Skeletal muscle satellite cell (primary cell): ENCODE results near the gene TLK1.

Experiments
- H3K27me3 ChIP-seq: 2 replicates; pipeline ENCODE4 v1.7.0; 2013; ENCODE audit warnings: low read length; ENCODE audit not compliant: control insufficient read depth, insufficient read depth
- H3K36me3 ChIP-seq: 2 replicates; pipeline ENCODE4 v1.7.0; 2013; ENCODE audit warnings: mild to moderate bottlenecking, control low read depth, low read length; ENCODE audit not compliant: insufficient read depth
- H3K4me1 ChIP-seq: 2 replicates; pipeline ENCODE4 v1.7.0; 2013; ENCODE audit warnings: low read length; ENCODE audit not compliant: control insufficient read depth, insufficient read depth
- H3K4me2 ChIP-seq: 2 replicates; pipeline ENCODE4 v1.7.0; 2013; ENCODE audit warnings: mild to moderate bottlenecking, low read length
- H3K4me3 ChIP-seq: 2 replicates; pipeline ENCODE4 v1.7.0; 2013; ENCODE audit warnings: low read length
- H3K9ac ChIP-seq: 2 replicates; pipeline ENCODE4 v1.7.0; 2013; ENCODE audit warnings: mild to moderate bottlenecking, low read depth, low read length, moderate library complexity
- H3K9me3 ChIP-seq: replicated peaks from 2 replicates; pipeline ENCODE4 v1.7.0; 2013; ENCODE audit warnings: mild to moderate bottlenecking, control low read depth, low read length

TLK1 gene

DNA sequence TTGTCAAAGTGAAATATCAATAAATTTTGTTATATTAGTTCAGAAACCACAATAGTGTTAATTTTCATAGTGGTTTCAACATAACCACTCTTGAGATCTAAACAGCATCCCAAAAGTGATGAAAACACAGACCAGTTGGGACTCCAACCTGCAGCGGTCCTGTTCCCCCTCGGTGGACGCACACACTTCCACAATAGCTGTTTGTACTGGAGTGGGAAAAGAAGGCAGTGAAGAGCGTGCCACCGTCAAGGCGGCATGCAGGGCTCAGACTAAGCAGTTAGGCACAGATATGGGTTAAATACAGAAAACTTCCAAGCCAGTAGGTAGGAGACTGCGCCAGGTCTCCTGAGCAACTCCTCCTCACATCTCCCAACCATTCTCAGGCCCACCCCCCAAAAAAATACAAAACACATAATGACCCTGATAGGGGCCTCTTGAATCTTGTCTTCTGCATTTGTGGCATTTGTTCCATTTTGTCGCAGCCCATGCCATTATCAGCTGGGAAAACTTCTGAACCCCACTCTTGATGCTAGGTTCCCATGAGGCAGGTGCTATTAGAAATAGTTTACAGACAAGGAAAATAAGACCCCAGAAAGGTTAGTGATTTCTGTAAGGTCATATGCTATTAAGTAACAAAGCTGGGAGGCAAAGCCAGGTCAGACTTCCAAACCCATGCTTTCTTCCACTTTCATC lies 174.0 kb downstream of the TLK1 start:
- Histone ChIP-seq H3K36me3 (no peaks in the 10 kb centered on the region), H3K27me3 (no peaks in the 10 kb centered on the region), H3K4me1 (no peaks in the 10 kb centered on the region), H3K9me3 (no peaks in the 10 kb centered on the region), H3K9ac (no peak overlapping the region), H3K4me2 (no peak overlapping the region), H3K4me3 (no peak overlapping the region)

DNA sequence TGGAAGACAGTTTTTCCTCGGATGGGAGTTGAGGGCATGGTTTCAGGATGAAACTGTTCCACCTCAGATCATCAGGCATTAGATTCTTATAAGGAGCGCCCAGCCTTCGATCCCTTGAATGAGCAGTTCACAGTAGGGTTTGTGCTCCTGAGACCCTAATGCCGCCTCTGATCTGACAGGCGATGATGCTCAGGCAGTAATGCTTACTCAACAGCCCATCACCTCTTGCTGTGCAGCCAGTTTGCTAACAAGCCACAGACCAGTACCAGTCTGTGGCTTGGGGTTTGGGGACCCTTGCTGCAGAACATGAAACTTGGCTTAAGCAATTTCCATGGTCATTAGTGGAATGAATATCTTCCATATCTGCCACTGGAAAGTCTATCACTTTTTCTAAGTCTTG lies 175.3 kb downstream of the TLK1 start:
- Histone ChIP-seq H3K9ac (no peak overlapping the region), H3K4me2 (no peak overlapping the region), H3K36me3 (no peaks in the 10 kb centered on the region), H3K4me1 (no peaks in the 10 kb centered on the region), H3K9me3 (no peaks in the 10 kb centered on the region), H3K27me3 (no peaks in the 10 kb centered on the region), H3K4me3 (no peak overlapping the region)

DNA sequence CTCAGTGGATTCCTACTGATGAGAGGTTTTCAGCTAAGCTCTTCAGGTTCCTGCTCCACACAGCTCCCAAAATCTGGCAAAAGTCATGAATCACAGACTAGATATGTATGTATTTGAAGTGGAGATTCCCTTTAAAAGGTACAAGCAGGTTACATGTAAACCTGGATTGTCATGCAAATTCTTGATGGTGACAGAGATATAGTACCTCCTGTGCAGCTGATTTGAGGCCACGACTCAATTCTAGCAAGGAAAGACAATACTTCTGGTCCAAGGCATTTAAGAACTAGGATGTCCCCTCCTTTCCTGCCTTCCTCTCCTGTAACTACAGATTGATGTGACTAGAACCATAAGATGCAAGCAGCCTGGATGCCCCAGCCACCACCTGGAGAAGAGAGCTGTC lies 176.6 kb downstream of the TLK1 start:
- H3K36me3 ChIP-seq, result no peaks in the 10 kb centered on the region
- H3K9me3 ChIP-seq, result no peaks in the 10 kb centered on the region
- no peaks in the 10 kb centered on the region for H3K27me3 ChIP-seq
- no peak overlapping the region for H3K4me2 ChIP-seq
- H3K9ac ChIP-seq, result no peak overlapping the region
- no peak overlapping the region for H3K4me3 ChIP-seq
- H3K4me1 ChIP-seq, result no peaks in the 10 kb centered on the region

DNA sequence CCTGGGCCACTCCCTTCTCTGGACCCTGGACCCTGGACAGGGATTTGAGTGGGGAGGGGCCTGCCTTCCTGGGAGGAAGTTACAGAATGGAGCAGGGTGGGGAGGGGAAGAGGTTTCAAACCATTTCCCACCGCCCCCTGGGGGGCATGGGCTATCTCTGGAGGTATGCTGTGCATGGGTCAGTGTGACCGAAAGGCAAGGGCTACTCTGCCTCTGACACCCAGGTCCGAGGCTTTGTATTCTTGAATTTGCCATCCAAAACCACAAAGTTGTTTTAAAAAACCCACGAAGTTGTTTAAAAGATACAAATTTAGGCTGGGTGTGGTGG lies 184.8 kb downstream of the TLK1 start:
- Histone ChIP-seq H3K4me3 (no peak overlapping the region), H3K4me1 (peaks cover 14% of the 10 kb centered on the region), H3K4me2 (no peak overlapping the region), H3K27me3 (no peaks in the 10 kb centered on the region), H3K36me3 (no peaks in the 10 kb centered on the region), H3K9ac (no peak overlapping the region), H3K9me3 (no peaks in the 10 kb centered on the region)

DNA sequence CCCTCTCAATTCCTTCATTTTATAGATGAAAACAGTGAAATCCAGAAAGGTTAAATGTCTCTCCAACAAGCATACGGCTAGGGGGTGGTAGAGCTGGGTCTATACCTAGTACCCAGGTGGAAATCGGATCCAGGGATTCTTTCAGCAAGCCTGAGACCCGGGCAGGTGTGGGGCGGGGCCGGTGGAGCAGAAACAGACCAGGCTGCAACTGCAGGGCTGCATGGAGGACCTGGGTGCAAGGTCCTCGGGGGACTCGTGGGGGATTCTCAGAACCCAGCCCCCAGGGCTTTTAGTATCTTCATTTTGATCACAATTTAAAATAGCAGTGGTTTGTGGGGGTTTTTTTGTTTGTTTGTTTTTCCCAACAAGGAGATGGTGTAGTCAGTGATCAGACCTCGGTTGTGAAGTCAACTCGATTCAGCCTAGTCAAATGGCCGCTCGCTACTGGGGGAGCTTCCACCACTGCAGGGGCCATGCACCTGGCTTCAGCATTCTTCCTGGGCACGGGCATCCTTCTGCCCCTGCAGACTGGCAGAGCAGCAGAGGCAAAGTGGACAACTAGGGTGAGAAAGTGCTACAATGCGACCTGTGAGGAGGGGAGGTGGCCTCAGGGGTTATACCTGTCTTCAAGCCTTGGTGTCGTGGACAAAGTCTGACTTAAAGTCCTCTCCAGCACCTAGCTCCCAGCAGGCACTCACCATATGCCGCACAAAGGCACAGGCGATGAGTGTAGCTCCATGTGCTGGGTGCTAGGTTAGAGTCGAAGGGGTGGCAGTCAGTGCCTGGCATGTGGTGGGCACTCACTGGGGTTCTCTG lies 185.4 kb downstream of the TLK1 start:
- H3K4me3 ChIP-seq, result no peak overlapping the region
- H3K36me3 ChIP-seq, result no peaks in the 10 kb centered on the region
- no peak overlapping the region for H3K9ac ChIP-seq
- no peak overlapping the region for H3K4me2 ChIP-seq
- H3K27me3 ChIP-seq, result no peaks in the 10 kb centered on the region
- peaks cover 14% of the 10 kb centered on the region for H3K4me1 ChIP-seq
- no peaks in the 10 kb centered on the region for H3K9me3 ChIP-seq

DNA sequence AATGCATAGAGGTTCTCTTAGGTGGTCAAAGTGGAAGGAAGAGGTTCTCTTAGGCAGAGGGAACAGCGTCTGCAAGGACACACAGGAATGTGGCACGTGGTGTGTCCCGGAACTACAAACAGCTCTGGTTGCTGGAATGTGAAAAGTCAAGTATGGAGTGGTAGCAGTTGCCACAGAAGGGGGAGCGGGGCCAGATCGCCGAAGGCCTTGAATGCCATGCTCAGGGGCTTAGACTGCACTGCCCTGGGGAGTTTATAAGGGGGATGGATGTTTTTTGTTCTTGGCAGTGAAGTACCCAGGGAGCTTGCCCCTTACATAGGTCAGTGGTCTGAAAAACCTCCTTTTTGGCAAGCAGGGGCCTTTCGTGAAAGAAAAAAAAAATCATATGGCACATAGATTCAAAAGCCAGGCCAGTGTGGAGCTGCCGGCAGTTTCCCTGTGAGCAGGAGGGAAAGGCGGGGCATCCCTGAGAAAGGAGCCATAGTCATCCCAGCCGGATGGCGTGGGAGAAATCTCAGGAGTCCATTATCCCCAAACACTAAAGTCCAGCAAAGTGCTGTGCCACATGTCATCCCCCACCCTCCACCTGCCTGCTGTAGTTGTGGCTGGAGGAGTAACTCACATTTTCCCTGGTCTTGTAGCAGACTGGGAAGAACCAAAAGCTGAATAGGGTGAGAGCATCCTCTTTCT lies 186.2 kb downstream of the TLK1 start:
- Histone ChIP-seq H3K4me3 (peak overlapping the region; percentile 86), H3K9ac (peak overlapping the region; percentile 95)

DNA sequence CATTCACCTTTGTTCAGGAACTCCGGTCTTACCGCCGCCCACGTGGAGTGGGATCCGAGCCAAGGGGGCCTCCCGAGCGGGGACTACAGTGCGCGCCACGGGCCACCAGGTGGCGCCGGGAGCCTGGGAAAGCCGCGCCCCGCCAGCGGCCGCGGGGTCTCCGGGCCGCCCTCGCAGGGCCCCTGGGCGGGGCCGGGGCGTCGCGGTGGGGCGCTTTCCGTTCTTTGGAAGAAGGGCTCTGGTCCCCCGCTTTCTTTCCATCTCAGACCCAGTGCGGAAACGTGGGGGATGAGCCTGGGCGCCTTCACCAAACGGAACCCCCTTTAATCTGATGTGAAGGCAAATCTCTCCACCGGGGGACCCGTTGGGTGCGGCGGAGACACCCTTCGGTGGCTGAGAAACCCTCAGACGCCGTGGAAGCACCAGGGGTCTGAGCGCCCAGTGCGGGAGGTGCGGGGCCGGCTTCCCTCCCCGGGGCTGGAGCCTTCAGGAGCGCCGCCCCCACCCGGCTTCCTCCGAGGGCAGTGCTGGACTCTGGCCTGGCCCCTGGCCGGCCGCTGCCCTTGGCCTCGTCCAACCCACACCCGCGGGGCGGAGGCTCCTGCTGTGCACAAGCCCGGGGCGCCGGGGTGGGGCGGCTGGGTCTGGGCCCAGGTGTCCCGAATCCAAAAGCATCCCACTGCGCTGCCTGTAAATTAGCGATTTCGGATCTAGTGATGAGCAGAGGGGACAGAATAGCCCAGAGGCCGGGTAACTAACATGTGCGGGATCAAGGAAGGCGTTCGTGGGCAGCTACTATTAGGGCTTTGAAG lies 187.0 kb downstream of the TLK1 start:
- H3K9ac ChIP-seq, result peak overlapping the region; percentile 95
- H3K27me3 ChIP-seq, result no peaks in the 10 kb centered on the region
- H3K4me3 ChIP-seq, result peak overlapping the region; percentile 86
- H3K4me1 ChIP-seq, result peaks cover 14% of the 10 kb centered on the region
- H3K9me3 ChIP-seq, result no peaks in the 10 kb centered on the region
- peaks cover 4% of the 10 kb centered on the region for H3K36me3 ChIP-seq
- H3K4me2 ChIP-seq, result peak overlapping the region; percentile 96

More for the DNA sequence above, 186.2 kb downstream of the TLK1 start:
- no peaks in the 10 kb centered on the region for H3K27me3 ChIP-seq
- H3K4me1 ChIP-seq, result peaks cover 14% of the 10 kb centered on the region
- no peaks in the 10 kb centered on the region for H3K9me3 ChIP-seq
- H3K4me2 ChIP-seq, result peak overlapping the region; percentile 96
- H3K36me3 ChIP-seq, result no peaks in the 10 kb centered on the region

DNA sequence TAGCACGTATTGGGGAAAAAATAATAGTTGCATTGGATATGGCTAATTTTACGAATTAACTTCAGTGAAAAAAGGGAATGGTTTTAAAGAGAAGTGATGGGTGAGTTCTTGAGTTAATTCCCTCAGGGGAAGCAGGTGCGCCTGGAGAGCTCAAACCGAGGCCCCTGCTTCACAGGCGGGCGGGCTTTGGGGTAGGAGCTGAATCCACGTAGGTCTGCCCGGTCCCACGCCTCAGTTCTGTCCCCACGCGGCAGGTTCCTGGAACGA lies 187.5 kb downstream of the TLK1 start:
- Histone ChIP-seq H3K36me3 (peaks cover 8% of the 10 kb centered on the region), H3K4me3 (peak overlapping the region; percentile 86), H3K9me3 (no peaks in the 10 kb centered on the region), H3K4me1 (peaks cover 14% of the 10 kb centered on the region), H3K9ac (peak overlapping the region; percentile 95), H3K4me2 (peak overlapping the region; percentile 96), H3K27me3 (no peaks in the 10 kb centered on the region)

DNA sequence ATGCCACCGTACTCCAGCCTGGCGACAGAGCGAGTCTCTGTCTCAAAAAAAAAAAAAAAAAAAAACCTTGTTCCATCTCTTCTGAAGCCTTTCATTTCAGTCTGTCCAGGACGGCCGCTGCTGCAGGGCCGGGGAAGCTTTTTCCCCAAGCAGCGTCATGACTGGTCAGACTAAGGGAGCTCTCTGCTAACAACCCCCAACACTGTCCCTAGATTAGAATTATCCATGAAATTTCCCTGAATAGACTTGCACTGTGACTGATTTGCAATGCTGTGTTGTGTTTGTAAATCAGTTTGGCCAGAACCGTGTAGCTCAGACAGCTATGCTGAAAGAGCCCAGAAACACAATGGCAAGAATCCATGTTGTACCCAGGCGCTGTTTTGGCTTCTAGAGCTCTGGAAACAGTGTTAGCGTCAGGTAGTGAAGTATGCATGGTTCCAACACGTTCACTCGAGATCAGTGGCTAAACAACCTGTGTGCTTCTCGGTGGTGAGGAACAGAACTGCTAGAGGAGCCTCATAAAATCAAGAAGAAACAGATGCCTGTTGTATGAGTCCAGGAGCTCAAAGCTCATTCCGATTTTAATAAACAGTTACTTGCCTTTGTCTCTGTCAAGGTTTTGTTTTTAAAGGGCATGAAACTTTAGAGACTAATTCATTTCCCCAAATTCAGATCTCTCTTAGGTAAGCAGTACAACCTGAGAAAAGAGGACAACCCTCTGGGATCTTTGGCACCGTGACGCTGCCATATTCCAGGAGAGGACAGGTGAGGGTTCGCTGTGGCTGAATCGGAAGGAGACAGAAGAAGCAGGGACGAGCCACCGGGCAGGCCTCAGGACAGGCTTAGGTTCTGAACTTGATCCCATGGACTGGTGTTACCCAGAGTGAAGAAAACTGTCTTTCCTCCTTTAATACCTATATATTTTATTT lies 188.1 kb downstream of the TLK1 start:
- Histone ChIP-seq H3K4me1 (peaks cover 14% of the 10 kb centered on the region), H3K36me3 (peaks cover 14% of the 10 kb centered on the region), H3K4me2 (peak overlapping the region; percentile 96), H3K4me3 (peak overlapping the region; percentile 86), H3K27me3 (no peaks in the 10 kb centered on the region), H3K9me3 (no peaks in the 10 kb centered on the region), H3K9ac (peak overlapping the region; percentile 95)

DNA sequence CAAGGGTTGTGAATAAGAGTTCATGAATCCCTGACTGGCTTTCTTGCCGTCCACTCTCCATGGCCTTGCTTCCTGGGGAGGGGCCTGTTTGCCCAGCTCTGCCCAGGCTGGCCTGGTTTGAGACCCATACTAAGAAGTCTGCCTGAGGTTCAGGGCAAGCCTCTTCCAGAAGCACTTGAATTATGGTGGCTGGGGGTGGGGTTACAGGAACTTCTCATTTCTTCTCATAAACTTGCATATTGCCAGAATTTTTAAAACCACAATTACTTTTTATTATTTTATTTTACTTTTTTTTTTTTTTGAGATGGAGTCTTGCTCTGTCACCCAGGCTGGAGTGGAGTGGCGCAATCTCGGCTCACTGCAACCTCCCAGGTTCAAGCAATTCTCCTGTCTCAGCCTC lies 189.6 kb downstream of the TLK1 start:
- no peak overlapping the region for H3K4me3 ChIP-seq
- peaks cover 28% of the 10 kb centered on the region for H3K36me3 ChIP-seq
- no peaks in the 10 kb centered on the region for H3K27me3 ChIP-seq
- peaks cover 18% of the 10 kb centered on the region for H3K4me1 ChIP-seq
- H3K9ac ChIP-seq, result no peak overlapping the region
- no peak overlapping the region for H3K4me2 ChIP-seq
- H3K9me3 ChIP-seq, result no peaks in the 10 kb centered on the region
